ENCODE measurements around the gene VPS18. TPM values are rescaled to one million over a fixed set of nuclear protein-coding genes. Genes with fewer than 3 reads are reported as not detected.

VPS18 gene
- total RNA-seq, 4 donors from 2014 or later = 15.7 to 26.8 (median 23.8) TPM

GRCh38 chr15:40871749-40872617, 22.3 kb upstream of the VPS18 start:
- peak in 2 of 3 donors; percentile 64 to 69 for DNase-seq
- no peaks in the 10 kb centered on the region for H3K27me3 ChIP-seq
- peaks cover 0 to 16% (median 0%) of the 10 kb centered on the region in 4 donors for H3K4me1 ChIP-seq
- no peak overlapping the region for H3K27ac ChIP-seq
- H3K4me3 ChIP-seq = no peak overlapping the region
- TF ChIP-seq POLR2A (IDR thresholded peaks at IDR 0.05) = no peak
- TF ChIP-seq, protein P1, sequence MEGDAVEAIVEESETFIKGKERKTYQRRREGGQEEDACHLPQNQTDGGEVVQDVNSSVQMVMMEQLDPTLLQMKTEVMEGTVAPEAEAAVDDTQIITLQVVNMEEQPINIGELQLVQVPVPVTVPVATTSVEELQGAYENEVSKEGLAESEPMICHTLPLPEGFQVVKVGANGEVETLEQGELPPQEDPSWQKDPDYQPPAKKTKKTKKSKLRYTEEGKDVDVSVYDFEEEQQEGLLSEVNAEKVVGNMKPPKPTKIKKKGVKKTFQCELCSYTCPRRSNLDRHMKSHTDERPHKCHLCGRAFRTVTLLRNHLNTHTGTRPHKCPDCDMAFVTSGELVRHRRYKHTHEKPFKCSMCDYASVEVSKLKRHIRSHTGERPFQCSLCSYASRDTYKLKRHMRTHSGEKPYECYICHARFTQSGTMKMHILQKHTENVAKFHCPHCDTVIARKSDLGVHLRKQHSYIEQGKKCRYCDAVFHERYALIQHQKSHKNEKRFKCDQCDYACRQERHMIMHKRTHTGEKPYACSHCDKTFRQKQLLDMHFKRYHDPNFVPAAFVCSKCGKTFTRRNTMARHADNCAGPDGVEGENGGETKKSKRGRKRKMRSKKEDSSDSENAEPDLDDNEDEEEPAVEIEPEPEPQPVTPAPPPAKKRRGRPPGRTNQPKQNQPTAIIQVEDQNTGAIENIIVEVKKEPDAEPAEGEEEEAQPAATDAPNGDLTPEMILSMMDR (IDR thresholded peaks at IDR 0.05) = no peak
- no peaks in the 10 kb centered on the region for H3K9me3 ChIP-seq
- no peaks in the 10 kb centered on the region for H3K36me3 ChIP-seq

DNA sequence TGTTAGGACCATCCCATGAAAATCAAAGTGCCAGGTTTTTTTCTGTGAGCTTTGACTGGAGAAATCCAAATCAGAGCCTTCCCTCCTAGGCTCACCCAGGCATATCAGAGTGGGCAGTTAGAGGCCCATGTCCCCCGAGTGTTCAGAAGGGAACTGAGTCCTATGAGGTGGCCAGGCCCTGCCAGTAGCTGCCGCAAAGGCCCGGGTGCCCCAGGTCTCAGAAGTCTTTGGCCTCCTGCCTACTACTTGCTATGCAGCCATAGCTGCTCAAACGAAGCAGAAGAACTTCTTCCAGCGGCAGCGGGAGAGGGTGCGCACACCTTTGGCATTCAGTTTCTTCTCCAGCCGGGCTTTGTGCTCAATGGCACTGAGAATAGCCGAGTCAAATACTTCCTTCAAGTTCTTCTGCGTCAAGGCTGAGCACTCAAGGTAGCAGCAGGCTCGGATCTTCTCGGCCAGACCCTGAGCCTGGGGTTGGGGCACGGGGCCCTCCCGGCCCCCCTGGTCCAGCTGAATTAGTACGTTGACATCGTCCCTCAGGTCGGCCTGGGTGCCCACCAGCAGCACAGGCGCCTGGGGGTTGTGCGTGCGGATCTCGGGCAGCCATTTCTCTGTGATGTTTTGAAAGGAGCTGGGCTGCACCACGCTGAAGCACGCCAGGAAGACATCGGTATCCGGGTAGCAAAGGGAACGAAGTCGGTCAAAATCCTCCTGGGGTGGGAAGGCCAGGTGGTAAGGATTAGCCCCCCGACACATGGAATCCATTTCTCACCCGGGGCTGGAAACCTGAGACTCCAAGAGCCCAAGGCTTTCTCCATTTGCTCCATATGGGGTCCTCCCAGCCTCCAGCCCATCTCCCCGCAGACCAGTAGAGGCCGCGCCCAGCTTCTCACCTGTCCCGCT, 21.2 kb upstream of the VPS18 start:
- Histone ChIP-seq H3K4me3 (peak overlapping the region; percentile 41 to 75 (median 62)), H3K4me1 (peaks cover 0 to 16% (median 0%) of the 10 kb centered on the region in 4 donors), H3K27me3 (no peaks in the 10 kb centered on the region), H3K36me3 (no peaks in the 10 kb centered on the region), H3K9me3 (no peaks in the 10 kb centered on the region), H3K27ac (no peak overlapping the region)
- no peak for DNase-seq
- TF ChIP-seq POLR2A (IDR thresholded peaks at IDR 0.05) = no peak
- TF ChIP-seq, protein P1 (IDR thresholded peaks at IDR 0.05) = no peak

- H3K9me3 ChIP-seq = no peaks in the 10 kb centered on the region
- no peak for TF ChIP-seq POLR2A (IDR thresholded peaks at IDR 0.05)
- TF ChIP-seq, protein P1 (IDR thresholded peaks at IDR 0.05) = peak in 4 of 6 experiments; percentile 22 to 36 (median 27)
- peak within 1 kb of the TSS; percentile 41 to 75 (median 62) for H3K4me3 ChIP-seq
- peaks cover 0 to 16% (median 0%) of the 10 kb centered on the region in 4 donors for H3K4me1 ChIP-seq
- no peaks in the 10 kb centered on the region for H3K36me3 ChIP-seq
- no peaks in the 10 kb centered on the region for H3K27me3 ChIP-seq
- H3K27ac ChIP-seq = peak within 1 kb of the TSS in 2 of 4 donors; percentile 43 to 52
- peak; percentile 78 to 88 (median 81) for DNase-seq
These were observed 20.3 kb upstream of the VPS18 start, which contains the start of gene RHOV for GRCh38 chr15:40873694-40874561. TSS of gene RHOV (minus strand) at chr15:40874234. CDS start at chr15:40874139, 95 bp downstream.

DNA sequence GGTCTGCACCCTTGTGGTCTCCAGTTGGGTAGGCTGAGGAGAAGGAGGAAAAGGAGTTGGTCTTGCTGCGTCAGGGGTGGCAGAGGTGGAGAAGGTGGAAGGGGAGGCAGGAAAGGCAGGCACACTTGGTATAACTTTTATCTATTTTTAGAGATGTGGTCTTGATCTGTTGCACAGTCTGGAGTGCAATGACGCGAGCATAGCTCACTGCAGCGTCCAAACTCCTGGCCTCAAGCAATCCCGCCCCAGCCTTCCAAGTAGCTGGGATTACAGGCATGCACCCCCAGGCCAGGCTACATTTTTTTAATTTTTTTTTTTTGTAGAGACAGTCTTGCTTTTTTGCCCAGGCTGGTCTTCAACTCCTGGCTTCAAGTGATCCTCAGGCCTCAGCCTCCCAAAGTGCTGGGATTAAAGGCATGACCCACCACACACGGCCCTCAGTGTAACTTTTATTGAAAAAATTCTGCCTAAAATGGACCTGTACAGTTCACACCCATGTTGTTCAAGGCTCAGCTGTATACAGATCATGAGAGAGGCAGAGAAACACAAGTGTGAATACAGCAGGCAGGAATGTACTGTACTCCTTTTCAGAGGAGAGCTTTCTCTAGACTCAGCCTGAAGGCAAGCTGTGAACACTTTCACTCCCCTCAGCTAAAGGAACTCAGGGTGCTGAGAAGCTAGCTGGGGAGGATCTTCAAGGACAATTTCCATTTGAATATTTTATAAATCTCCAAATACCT, 18.1 kb upstream of the VPS18 start:
- no peak for TF ChIP-seq POLR2A (IDR thresholded peaks at IDR 0.05)
- TF ChIP-seq, protein P1 (IDR thresholded peaks at IDR 0.05) = no peak
- peaks cover 0 to 16% (median 0%) of the 10 kb centered on the region in 4 donors for H3K4me1 ChIP-seq
- no peak for DNase-seq
- no peak overlapping the region for H3K27ac ChIP-seq
- no peak overlapping the region for H3K4me3 ChIP-seq
- no peaks in the 10 kb centered on the region for H3K9me3 ChIP-seq
- no peaks in the 10 kb centered on the region for H3K27me3 ChIP-seq
- no peaks in the 10 kb centered on the region for H3K36me3 ChIP-seq

Data from Peyer's patch (tissue), 4 donors.